Pancreas (tissue), 10 donors: ENCODE data around the gene PSMG3. TPM values are rescaled to one million over a fixed set of nuclear protein-coding genes. Genes with fewer than 3 reads are reported as not detected.

Source experiments
- ATAC-seq, 4 donors: fragments of 200-7000 bp; cut with Tn5 transposase; one replicate each; pipeline versions ENCODE4 v1.8.0 to v1.9.1; 2020; ENCODE audit warnings: mild to moderate bottlenecking in 4 of 4, moderate library complexity in 4 of 4
- DNase-seq, 6 donors: peaks; one replicate each; pipeline ENCODE4 v3.0.0-alpha.2; 2020
- FAIRE-seq: peaks from 2 replicates; lab custom pipeline; 2012; peaks lifted over from hg19 to GRCh38; lab: Jason Lieb, UNC
- H3K27ac ChIP-seq, 4 donors: fragments of 200-600 bp; sonication (generic); 1 replicate in 3 of 4; 2 replicates in 1 of 4; pipeline versions ENCODE4 v1.5.0 to v1.8.0; 2020
- H3K27me3 ChIP-seq, 4 donors: fragments of 200-600 bp; one replicate each; pipeline ENCODE4 v1.8.0; 2021
- H3K36me3 ChIP-seq, 3 donors: fragments of 200-600 bp; sonication (generic) in 1 of 3; one replicate each; pipeline versions ENCODE4 v1.5.0 to v1.8.0; 2020 to 2021
- H3K4me1 ChIP-seq, 3 donors: fragments of 200-600 bp; one replicate each; pipeline ENCODE4 v1.8.0; 2021
- H3K4me3 ChIP-seq, 4 donors: fragments of 200-600 bp; sonication (generic) in 2 of 4; one replicate each; pipeline versions ENCODE4 v1.5.0 to v1.8.0; 2020 to 2021
- H3K9me3 ChIP-seq, 4 donors: fragments of 200-600 bp; one replicate each; pipeline ENCODE4 v1.8.0; 2021
- WGBS, 2 donors: extraction: QIAGEN DNeasy Blood & Tissue Kit; methylation state at CpG; one replicate each; pipeline ENCODE4 v1.1.7; 2013; 5-methylcytosine and 5-hydroxymethylcytosine counted together
- intact Hi-C, 3 donors: fragments of 100-400 bp; cut with DNase I; formaldehyde crosslinking; loops; one replicate each; pipeline versions ENCODE4 v1.11.1 to v1.14.2; 2022
- polyA plus RNA-seq, 2 donors: library from polyadenylated mRNA; stranded (reverse); fragments of 200-250 nt; gene quantifications; one replicate each; pipeline ENCODE4 v1.2.3, GENCODE V29; 2013
- total RNA-seq, 6 donors: library from RNA; stranded (reverse); fragmentation: NEBNext Ultra II Directional in 4 of 6; extraction: Animal tissue kit (Norgen Biotek cat#: 25700) in 4 of 6; gene quantifications; one replicate each; pipeline versions ENCODE4 v1.2.1 to v1.2.4, GENCODE V29; 2021 to 2023
- TF ChIP-seq, protein P1 (sequence below), 4 donors: fragments of 200-600 bp; sonication (generic) in 3 of 4; IDR thresholded peaks; one replicate each; pipeline versions ENCODE4 v1.5.0 to v1.8.0; 2021; ENCODE audit warnings: antibody characterized with exemption in 4 of 4
- donor health status: healthy with polysubstance abuse.
- donor health status: DM: no; HTN: no; CAD: no; lungs with moderate emphysema.
- donor health status: DM: no; HTN: no; CAD: no.
- donor health status: control.
- donor health status: control.
- donor health status: Bipolar disorder and iron deficiency.
- donor health status: DM: yes; HTN: yes; CAD: no.
- donor health status: DM: no; HTN: no; CAD: no.
- donor health status: DM: no; HTN: no; CAD: no.
- donor health status: DM: yes; HTN: yes; CAD: no.

The PSMG3 gene
- total and polyA plus RNA-seq, 8 donors = 6.7 to 46.1 (median 11.1) TPM

DNA sequence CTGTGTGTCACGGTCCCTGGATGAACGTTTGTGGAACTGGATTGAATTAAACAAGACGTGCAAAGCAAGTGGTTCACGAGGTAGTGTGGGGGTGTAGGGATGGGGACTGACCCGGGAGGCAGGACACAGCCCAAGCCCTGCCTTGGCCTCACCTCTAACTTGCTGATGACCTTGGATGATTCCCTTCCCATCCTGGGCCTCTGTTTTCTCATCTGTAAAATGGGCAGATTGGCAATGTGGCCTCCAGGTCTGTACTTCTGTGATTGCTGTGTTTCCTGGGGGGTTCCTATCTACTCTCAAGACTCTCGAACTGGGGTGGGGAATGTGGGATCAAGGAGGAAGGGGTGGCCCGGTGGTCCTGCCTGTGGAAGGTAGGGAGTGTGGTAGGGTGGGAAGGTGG, 6.0 kb upstream of the PSMG3 start:
- 81 to 83% methylated on average over 7 of the region's 7 CpGs for WGBS, 2 donors
- H3K27ac ChIP-seq = no peak overlapping the region
- DNase-seq (no peak), FAIRE-seq (no peak), ATAC-seq (no peak)
- H3K4me1 ChIP-seq = peaks cover 4 to 13% (median 7%) of the 10 kb centered on the region in 3 donors
- H3K36me3 ChIP-seq = no peaks in the 10 kb centered on the region
- intact Hi-C loops = no loop called here
- H3K27me3 ChIP-seq = no peaks in the 10 kb centered on the region
- H3K4me3 ChIP-seq = no peak overlapping the region
- no peaks in the 10 kb centered on the region for H3K9me3 ChIP-seq
- TF ChIP-seq, protein P1, sequence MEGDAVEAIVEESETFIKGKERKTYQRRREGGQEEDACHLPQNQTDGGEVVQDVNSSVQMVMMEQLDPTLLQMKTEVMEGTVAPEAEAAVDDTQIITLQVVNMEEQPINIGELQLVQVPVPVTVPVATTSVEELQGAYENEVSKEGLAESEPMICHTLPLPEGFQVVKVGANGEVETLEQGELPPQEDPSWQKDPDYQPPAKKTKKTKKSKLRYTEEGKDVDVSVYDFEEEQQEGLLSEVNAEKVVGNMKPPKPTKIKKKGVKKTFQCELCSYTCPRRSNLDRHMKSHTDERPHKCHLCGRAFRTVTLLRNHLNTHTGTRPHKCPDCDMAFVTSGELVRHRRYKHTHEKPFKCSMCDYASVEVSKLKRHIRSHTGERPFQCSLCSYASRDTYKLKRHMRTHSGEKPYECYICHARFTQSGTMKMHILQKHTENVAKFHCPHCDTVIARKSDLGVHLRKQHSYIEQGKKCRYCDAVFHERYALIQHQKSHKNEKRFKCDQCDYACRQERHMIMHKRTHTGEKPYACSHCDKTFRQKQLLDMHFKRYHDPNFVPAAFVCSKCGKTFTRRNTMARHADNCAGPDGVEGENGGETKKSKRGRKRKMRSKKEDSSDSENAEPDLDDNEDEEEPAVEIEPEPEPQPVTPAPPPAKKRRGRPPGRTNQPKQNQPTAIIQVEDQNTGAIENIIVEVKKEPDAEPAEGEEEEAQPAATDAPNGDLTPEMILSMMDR (IDR thresholded peaks at IDR 0.05) = no peak

DNA sequence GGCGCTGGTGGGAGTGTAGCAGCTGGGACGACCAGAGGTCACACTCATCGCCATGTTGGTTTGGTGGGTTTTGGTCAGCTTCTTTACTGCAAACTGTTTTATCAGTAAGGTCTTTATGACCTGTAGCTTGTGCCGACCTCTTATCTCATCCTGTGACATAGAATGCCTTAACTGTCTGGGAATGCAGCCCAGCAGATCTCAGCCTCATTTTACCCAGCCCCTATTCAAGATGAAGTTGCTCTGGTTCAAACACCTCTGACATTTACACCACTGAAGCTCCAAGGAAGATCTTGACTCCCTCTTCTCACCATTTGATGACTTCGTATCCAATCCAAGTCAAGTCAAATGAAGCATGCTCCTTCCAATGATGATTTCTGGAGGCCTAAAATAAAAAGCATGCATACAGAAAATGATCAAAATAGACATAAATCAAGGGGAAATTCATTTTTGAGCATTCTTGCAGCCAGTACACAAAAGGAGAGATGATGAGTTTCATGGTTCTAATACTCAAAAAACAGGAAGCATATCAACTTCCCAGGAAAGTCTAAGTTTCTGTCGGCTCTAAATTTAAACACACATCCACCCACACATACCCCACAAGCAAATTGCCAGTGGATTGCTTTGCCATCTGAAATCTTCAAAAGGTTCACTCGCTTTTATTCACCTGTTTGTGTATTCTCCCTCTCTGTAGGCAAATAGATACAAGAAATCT, 2.4 kb upstream of the PSMG3 start:
- no peak for FAIRE-seq
- Histone ChIP-seq H3K9me3 (no peaks in the 10 kb centered on the region), H3K27ac (no peak overlapping the region), H3K27me3 (no peaks in the 10 kb centered on the region), H3K4me1 (peaks cover 10 to 23% (median 11%) of the 10 kb centered on the region in 3 donors), H3K4me3 (no peak overlapping the region), H3K36me3 (no peaks in the 10 kb centered on the region)
- WGBS, 2 donors = 58 to 65% methylated on average over 7 of the region's 7 CpGs
- TF ChIP-seq, protein P1 (IDR thresholded peaks at IDR 0.05) = no peak
- no peak for DNase-seq
- no peak for ATAC-seq
- intact Hi-C loops = no loop called here

DNA sequence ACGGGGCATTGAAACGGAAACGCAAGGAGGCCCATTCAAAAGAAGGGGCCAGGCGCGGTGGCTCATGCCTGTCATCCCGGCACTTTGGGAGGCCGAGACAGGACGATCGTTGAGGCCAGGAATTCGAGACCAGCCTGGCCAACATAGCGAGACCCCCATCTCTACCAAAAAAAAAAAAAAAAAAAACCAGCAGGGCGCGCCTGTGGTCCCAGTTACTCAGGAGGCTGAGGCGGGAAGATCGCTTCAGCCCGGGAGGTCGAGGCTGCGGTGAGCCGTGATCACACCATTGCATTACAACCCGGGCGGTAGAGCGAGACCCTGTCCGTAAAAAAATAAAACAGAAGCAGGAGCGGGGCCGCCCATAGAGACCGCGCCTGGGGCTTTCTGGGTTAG, 396 bp downstream of the PSMG3 start:
- Histone ChIP-seq H3K4me1 (peaks cover 10 to 23% (median 11%) of the 10 kb centered on the region in 3 donors), H3K27me3 (no peaks in the 10 kb centered on the region), H3K36me3 (no peaks in the 10 kb centered on the region), H3K27ac (peak overlapping the region; percentile 71 to 89 (median 84)), H3K9me3 (no peaks in the 10 kb centered on the region), H3K4me3 (peak overlapping the region; percentile 69 to 97 (median 91))
- ATAC-seq = peak in 1 of 4 donors; percentile 5
- FAIRE-seq = no peak
- no peak for DNase-seq
- TF ChIP-seq, protein P1 (IDR thresholded peaks at IDR 0.05) = no peak
- intact Hi-C loops = no loop called here
- WGBS, 2 donors = 13 to 15% methylated on average over 25 to 27 of the region's 27 CpGs

DNA sequence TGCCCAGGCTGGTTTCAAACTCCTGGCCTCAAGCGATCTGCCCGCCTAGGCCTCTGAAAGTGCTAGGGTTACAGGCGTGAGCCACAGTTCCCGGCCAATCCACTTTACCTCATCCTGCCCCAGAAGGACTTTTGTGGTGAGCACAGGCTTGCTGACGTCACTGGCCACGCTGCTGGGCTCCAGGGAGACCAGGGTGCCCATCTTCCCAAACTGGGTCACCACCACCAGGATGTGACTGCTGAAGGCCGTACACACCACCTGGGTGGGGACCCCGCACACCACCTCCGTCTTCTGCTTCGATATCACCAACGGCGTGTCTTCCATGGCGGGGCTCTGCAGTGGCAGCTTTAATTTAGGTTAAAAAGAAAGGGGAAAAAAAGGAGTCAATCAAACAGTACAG, 816 bp downstream of the PSMG3 start:
- intact Hi-C loops = no loop called here
- TF ChIP-seq, protein P1 (IDR thresholded peaks at IDR 0.05) = no peak
- no peak for DNase-seq
- WGBS, 2 donors = 58 to 75% methylated on average over 13 of the region's 13 CpGs
- no peaks in the 10 kb centered on the region for H3K36me3 ChIP-seq
- H3K9me3 ChIP-seq = no peaks in the 10 kb centered on the region
- H3K4me1 ChIP-seq = peaks cover 10 to 23% (median 11%) of the 10 kb centered on the region in 3 donors
- ATAC-seq = no peak
- H3K4me3 ChIP-seq = peak overlapping the region; percentile 69 to 97 (median 91)
- no peaks in the 10 kb centered on the region for H3K27me3 ChIP-seq
- no peak for FAIRE-seq
- no peak overlapping the region for H3K27ac ChIP-seq

DNA sequence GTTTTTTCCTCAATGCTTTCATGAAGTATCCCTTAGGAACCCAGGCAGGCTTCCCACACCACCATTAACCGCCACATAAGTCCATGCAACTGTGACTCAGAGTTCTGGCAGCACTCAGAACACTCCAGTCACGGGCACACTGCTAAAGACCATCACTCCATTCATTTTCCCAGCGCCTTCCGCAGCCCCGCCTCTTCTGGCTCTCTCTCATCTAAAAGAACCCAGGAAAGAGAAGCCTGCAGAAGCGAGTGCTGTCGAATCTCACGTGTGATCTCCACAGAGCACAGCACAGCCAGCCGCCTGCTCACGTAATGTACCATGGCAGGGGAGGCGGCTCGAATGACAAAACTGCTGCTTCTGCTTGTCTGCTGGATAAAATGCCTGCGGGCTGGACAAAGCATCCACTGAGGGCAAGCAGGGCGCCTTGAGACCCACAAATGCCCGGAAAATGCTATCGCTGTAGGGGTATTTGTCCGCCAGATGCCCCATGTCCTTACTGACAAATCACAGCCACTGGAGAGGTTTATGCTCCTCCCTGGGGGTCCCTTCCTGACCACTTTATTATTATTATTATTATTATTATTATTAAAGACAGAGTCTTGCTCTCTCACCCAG, 1.8 kb downstream of the PSMG3 start:
- Histone ChIP-seq H3K4me3 (no peak overlapping the region), H3K27me3 (no peaks in the 10 kb centered on the region), H3K4me1 (peaks cover 10 to 23% (median 11%) of the 10 kb centered on the region in 3 donors), H3K27ac (no peak overlapping the region), H3K36me3 (no peaks in the 10 kb centered on the region), H3K9me3 (no peaks in the 10 kb centered on the region)
- DNase-seq = no peak
- TF ChIP-seq, protein P1 (IDR thresholded peaks at IDR 0.05) = no peak
- intact Hi-C loops = no loop called here
- WGBS, 2 donors = 91 to 94% methylated on average over 17 of the region's 17 CpGs
- no peak for FAIRE-seq
- ATAC-seq = no peak
